GM21619 (cell line): Measurements from ENCODE around the gene ESR1.
"Not testable (repeated sequence)": the region's sequence is repeated elsewhere in the genome, so short reads cannot be mapped to it uniquely, and the experiment has no call there.

Experiments
- ATAC-seq: cut with Tn5 transposase; IDR thresholded peaks from one replicate; pipeline ENCODE4 v1.9.1; 2021; ENCODE audit not compliant: unreplicated experiment

The ESR1 gene

GRCh38 chr6:152123076-152123475, 315.6 kb downstream of the ESR1 start:
- ATAC-seq, result no peak

- peak; percentile 80 for ATAC-seq
These were observed 317.1 kb downstream of the ESR1 start for GRCh38 chr6:152124429-152125074.

- no peak for ATAC-seq
These were observed 320.1 kb downstream of the ESR1 start for GRCh38 chr6:152127432-152128165.

- no peak for ATAC-seq
These were observed 322.2 kb downstream of the ESR1 start for GRCh38 chr6:152129691-152130151.

- ATAC-seq, result no peak
These were observed 323.0 kb downstream of the ESR1 start for GRCh38 chr6:152130441-152130840.

GRCh38 chr6:152135755-152136448, 328.4 kb downstream of the ESR1 start:
- no peak for ATAC-seq

- no peak for ATAC-seq
These were observed 329.0 kb downstream of the ESR1 start for GRCh38 chr6:152136449-152136825.

- ATAC-seq, result not testable (repeated sequence)
These were observed 330.9 kb downstream of the ESR1 start for GRCh38 chr6:152138344-152138743.

- ATAC-seq, result no peak
These were observed 334.6 kb downstream of the ESR1 start for GRCh38 chr6:152142105-152142504.

GRCh38 chr6:152143359-152143758, 335.9 kb downstream of the ESR1 start:
- ATAC-seq, result no peak

GRCh38 chr6:152146385-152146784, 338.9 kb downstream of the ESR1 start:
- no peak for ATAC-seq

- no peak for ATAC-seq
These were observed 339.8 kb downstream of the ESR1 start for GRCh38 chr6:152147269-152147668.

- ATAC-seq, result no peak
These were observed 340.9 kb downstream of the ESR1 start for GRCh38 chr6:152148412-152148811.

- no peak for ATAC-seq
These were observed 342.7 kb downstream of the ESR1 start for GRCh38 chr6:152150196-152150595.

- no peak for ATAC-seq
These were observed 344.4 kb downstream of the ESR1 start for GRCh38 chr6:152151920-152152319.

- no peak for ATAC-seq
These were observed 347.3 kb downstream of the ESR1 start for GRCh38 chr6:152154559-152155356.

GRCh38 chr6:152155792-152156191, 348.3 kb downstream of the ESR1 start:
- no peak for ATAC-seq

- ATAC-seq, result peak; percentile 98
These were observed 352.9 kb downstream of the ESR1 start for GRCh38 chr6:152160346-152160745.

- no peak for ATAC-seq
These were observed 354.0 kb downstream of the ESR1 start for GRCh38 chr6:152161501-152161900.

- ATAC-seq, result no peak
These were observed 357.5 kb downstream of the ESR1 start for GRCh38 chr6:152164957-152165356.

- ATAC-seq, result no peak
These were observed 359.0 kb downstream of the ESR1 start for GRCh38 chr6:152166497-152166896.
